Mucosa of rectum (tissue), 2 donors: ENCODE measurements around the gene GTPBP10.
A peak's percentile ranks its signal among the peaks of the same experiment; 100 is the strongest.

ENCODE experiments used
- H3K27ac ChIP-seq, 2 donors: one replicate each; pipeline ENCODE4 v1.7.0; 2013; ENCODE audit warnings: inconsistent platforms in 2 of 2, low read depth in 2 of 2, low read length in 2 of 2
- H3K27me3 ChIP-seq, 2 donors: one replicate each; pipeline ENCODE4 v1.7.0; 2013; ENCODE audit warnings: low read length in 2 of 2; ENCODE audit not compliant: control insufficient read depth in 2 of 2, insufficient read depth in 2 of 2
- H3K36me3 ChIP-seq, 2 donors: one replicate each; pipeline ENCODE4 v1.7.0; 2013; ENCODE audit warnings: low read length in 2 of 2; ENCODE audit not compliant: control insufficient read depth in 2 of 2, insufficient read depth in 2 of 2
- H3K4me1 ChIP-seq, 2 donors: one replicate each; pipeline ENCODE4 v1.7.0; 2013; ENCODE audit warnings: low read length in 2 of 2, mild to moderate bottlenecking in 1 of 2; ENCODE audit not compliant: control insufficient read depth in 2 of 2, insufficient read depth in 2 of 2
- H3K4me3 ChIP-seq, 2 donors: one replicate each; pipeline ENCODE4 v1.7.0; 2013; ENCODE audit warnings: low read length in 2 of 2
- H3K9ac ChIP-seq, 2 donors: one replicate each; pipeline ENCODE4 v1.7.0; 2013; ENCODE audit warnings: low read length in 2 of 2, low read depth in 1 of 2, mild to moderate bottlenecking in 1 of 2
- H3K9me3 ChIP-seq, 2 donors: one replicate each; pipeline ENCODE4 v1.7.0; 2013; ENCODE audit warnings: low read length in 2 of 2; ENCODE audit not compliant: control insufficient read depth in 2 of 2
- donor health status: healthy.
- donor health status: Normal muscosa, but diverticular disease.

GTPBP10 gene

DNA sequence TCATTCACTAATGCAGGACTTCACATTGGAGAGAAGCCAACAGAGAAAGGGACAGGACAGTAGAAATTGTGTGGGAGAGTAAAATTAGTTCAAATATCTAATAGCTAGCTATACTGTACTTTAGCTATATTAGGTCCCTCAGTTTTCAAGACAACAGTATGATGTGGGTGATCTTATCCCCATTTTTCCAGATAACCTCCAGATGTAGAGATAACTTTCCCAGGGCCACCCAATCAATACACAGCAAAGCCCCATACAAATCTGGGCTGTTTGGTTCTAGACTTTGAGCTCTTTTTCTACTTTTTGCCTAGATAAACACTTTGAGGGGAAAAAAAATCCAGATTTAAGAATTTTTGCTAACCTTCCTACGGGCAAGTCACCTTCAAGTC, 56.3 kb downstream of the GTPBP10 start:
- Histone ChIP-seq H3K36me3 (peaks cover 4 to 13% of the 10 kb centered on the region in 2 donors), H3K4me1 (peaks cover 0 to 13% of the 10 kb centered on the region in 2 donors), H3K27me3 (no peaks in the 10 kb centered on the region), H3K27ac (peak overlapping the region; percentile 92 to 97), H3K9ac (peak overlapping the region; percentile 89 to 94), H3K4me3 (peak overlapping the region; percentile 95 to 96), H3K9me3 (no peaks in the 10 kb centered on the region)

GRCh38 chr7:90403174-90404113, 56.9 kb downstream of the GTPBP10 start, which contains the start of gene CLDN12:
CLDN12 (plus strand) TSS chr7:90403461; CDS start chr7:90412677, 9,216 bp downstream.
- Histone ChIP-seq H3K9ac (peak within 1 kb of the TSS; percentile 89 to 94), H3K4me1 (peaks cover 0 to 13% of the 10 kb centered on the region in 2 donors), H3K9me3 (no peaks in the 10 kb centered on the region), H3K27ac (peak within 1 kb of the TSS; percentile 92 to 97), H3K4me3 (peak within 1 kb of the TSS; percentile 95 to 96), H3K27me3 (no peaks in the 10 kb centered on the region), H3K36me3 (peaks cover 4 to 13% of the 10 kb centered on the region in 2 donors)

DNA sequence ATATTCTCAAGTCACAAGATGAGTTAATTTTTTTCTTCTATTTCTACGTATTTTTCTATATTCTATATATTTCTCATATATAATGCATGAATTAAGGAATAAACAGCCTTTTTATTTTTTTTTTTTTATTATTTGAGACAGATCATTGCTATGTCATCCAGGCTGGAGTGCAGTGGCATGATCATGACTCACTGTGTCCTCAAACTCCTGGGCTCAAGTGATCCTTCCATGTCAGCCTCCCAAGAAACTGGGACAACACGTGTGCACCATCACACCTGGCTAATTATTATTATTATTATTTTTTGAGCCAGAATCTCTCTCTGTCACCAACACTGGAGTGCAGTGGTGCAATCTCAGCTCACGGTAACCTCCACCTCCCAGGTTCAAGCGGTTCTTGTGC, 58.3 kb downstream of the GTPBP10 start:
- H3K9me3 ChIP-seq = no peaks in the 10 kb centered on the region
- H3K36me3 ChIP-seq = peaks cover 5 to 13% of the 10 kb centered on the region in 2 donors
- H3K4me1 ChIP-seq = peaks cover 0 to 19% of the 10 kb centered on the region in 2 donors
- H3K4me3 ChIP-seq = peak overlapping the region in 1 of 2 donors; percentile 95
- H3K9ac ChIP-seq = no peak overlapping the region
- no peak overlapping the region for H3K27ac ChIP-seq
- no peaks in the 10 kb centered on the region for H3K27me3 ChIP-seq

DNA sequence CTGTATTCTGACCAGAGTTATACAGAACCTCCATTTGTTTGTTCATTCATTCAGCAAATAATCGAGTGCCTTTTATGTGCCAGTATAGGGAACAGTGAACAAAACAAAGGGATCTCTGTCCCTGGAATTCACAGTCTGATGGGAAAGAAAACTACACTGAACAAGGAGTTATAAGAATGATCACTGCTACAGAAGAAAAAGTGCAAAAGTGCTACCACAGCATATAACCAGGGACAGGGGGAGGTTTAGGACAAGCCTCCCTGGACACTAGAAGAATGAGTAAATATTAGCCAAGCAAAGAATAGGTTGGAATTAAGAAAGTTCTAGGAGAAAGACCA, 60.9 kb downstream of the GTPBP10 start:
- no peak overlapping the region for H3K27ac ChIP-seq
- no peaks in the 10 kb centered on the region for H3K27me3 ChIP-seq
- peaks cover 8 to 13% of the 10 kb centered on the region in 2 donors for H3K36me3 ChIP-seq
- no peak overlapping the region for H3K9ac ChIP-seq
- H3K9me3 ChIP-seq = no peaks in the 10 kb centered on the region
- no peak overlapping the region for H3K4me3 ChIP-seq
- H3K4me1 ChIP-seq = peaks cover 7 to 36% of the 10 kb centered on the region in 2 donors

DNA sequence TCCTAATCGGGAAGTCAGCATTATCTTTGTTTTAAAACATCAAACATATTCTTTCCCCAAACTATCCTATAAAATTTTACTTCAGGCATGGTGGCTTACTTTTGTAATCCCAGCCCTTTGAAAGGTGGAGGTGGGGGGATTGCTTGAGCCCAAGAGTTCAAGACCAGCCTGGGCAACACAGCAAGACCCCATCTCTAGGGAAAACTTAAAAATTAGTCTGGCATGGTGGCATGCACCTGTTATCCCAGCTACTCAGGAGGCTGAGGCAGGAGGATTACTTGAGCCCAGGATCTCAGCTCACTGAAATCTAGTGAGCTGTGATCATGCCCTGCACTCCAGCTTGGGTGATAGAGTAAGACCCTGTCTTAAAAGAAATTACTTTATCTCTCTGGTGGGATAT, 61.6 kb downstream of the GTPBP10 start:
- Histone ChIP-seq H3K9me3 (no peaks in the 10 kb centered on the region), H3K9ac (no peak overlapping the region), H3K36me3 (peaks cover 8 to 19% of the 10 kb centered on the region in 2 donors), H3K27me3 (no peaks in the 10 kb centered on the region), H3K4me1 (peaks cover 10 to 35% of the 10 kb centered on the region in 2 donors), H3K4me3 (no peak overlapping the region), H3K27ac (no peak overlapping the region)

GRCh38 chr7:90409667-90410066, 63.2 kb downstream of the GTPBP10 start:
- H3K27me3 ChIP-seq = no peaks in the 10 kb centered on the region
- H3K9ac ChIP-seq = peak overlapping the region in 1 of 2 donors; percentile 7
- H3K4me1 ChIP-seq = peaks cover 10 to 35% of the 10 kb centered on the region in 2 donors
- no peak overlapping the region for H3K4me3 ChIP-seq
- H3K9me3 ChIP-seq = no peaks in the 10 kb centered on the region
- peaks cover 19 to 23% of the 10 kb centered on the region in 2 donors for H3K36me3 ChIP-seq
- peak overlapping the region; percentile 63 to 82 for H3K27ac ChIP-seq

GRCh38 chr7:90411510-90411909, 65.0 kb downstream of the GTPBP10 start:
- H3K4me1 ChIP-seq = peaks cover 10 to 35% of the 10 kb centered on the region in 2 donors
- no peak overlapping the region for H3K4me3 ChIP-seq
- peak overlapping the region; percentile 16 to 34 for H3K9ac ChIP-seq
- no peaks in the 10 kb centered on the region for H3K9me3 ChIP-seq
- peaks cover 12 to 17% of the 10 kb centered on the region in 2 donors for H3K36me3 ChIP-seq
- H3K27ac ChIP-seq = peak overlapping the region; percentile 82 to 85
- no peaks in the 10 kb centered on the region for H3K27me3 ChIP-seq

DNA sequence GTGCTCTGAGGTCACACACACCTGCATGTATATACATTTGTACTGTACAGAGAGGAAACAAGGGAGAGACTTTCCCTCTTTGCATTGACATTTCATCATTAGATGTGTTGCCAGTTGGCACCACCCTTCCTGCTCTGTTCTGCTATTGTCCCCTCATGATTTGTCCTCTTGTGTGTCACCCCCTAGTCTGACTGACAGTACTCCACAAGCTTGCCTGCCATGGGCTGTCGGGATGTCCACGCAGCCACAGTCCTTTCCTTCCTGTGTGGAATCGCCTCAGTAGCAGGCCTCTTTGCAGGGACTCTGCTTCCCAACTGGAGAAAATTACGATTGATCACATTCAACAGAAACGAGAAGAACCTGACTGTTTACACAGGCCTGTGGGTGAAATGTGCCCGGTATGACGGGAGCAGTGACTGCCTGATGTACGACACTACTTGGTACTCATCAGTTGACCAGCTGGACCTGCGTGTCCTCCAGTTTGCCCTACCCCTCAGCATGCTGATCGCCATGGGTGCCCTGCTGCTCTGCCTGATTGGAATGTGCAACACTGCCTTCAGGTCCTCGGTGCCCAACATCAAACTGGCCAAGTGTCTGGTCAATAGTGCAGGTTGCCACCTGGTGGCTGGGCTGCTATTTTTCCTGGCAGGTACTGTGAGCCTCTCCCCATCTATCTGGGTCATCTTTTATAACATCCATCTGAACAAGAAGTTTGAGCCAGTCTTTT, 66.1 kb downstream of the GTPBP10 start:
- no peaks in the 10 kb centered on the region for H3K27me3 ChIP-seq
- H3K36me3 ChIP-seq = peaks cover 10 to 15% of the 10 kb centered on the region in 2 donors
- H3K27ac ChIP-seq = peak overlapping the region; percentile 82 to 85
- no peak overlapping the region for H3K9ac ChIP-seq
- peaks cover 10 to 33% of the 10 kb centered on the region in 2 donors for H3K4me1 ChIP-seq
- no peaks in the 10 kb centered on the region for H3K9me3 ChIP-seq
- H3K4me3 ChIP-seq = peak overlapping the region in 1 of 2 donors; percentile 8

- H3K4me1 ChIP-seq = peaks cover 10 to 33% of the 10 kb centered on the region in 2 donors
- no peak overlapping the region for H3K9ac ChIP-seq
- no peaks in the 10 kb centered on the region for H3K27me3 ChIP-seq
- H3K27ac ChIP-seq = no peak overlapping the region
- H3K36me3 ChIP-seq = peaks cover 10 to 15% of the 10 kb centered on the region in 2 donors
- no peaks in the 10 kb centered on the region for H3K9me3 ChIP-seq
- H3K4me3 ChIP-seq = no peak overlapping the region
Measured at GRCh38 chr7:90413185-90413528, 66.6 kb downstream of the GTPBP10 start.

DNA sequence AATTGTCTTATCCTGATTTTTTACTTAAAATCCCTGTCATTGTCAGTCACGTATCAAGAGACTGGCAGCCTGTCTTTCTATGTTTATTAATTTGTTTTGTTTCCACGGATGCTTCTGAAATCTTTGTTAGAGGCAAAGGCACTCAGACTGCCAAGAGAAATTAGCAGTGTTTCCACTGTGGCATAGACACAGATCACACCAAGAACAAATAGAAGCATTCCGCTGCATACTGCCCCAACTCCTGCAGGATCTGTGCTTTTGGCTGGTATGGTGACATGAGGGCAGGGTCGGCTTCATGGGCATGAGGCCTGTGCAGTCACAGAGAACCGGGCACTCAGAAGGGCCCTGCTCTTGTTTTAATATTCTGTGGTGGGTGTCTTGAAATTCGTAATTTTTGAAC, 75.1 kb downstream of the GTPBP10 start:
- Histone ChIP-seq H3K4me3 (no peak overlapping the region), H3K27ac (no peak overlapping the region), H3K9ac (no peak overlapping the region), H3K27me3 (no peaks in the 10 kb centered on the region), H3K36me3 (no peaks in the 10 kb centered on the region), H3K9me3 (no peaks in the 10 kb centered on the region), H3K4me1 (peaks cover 0 to 5% of the 10 kb centered on the region in 2 donors)
